Activated naive CD4-positive, alpha-beta T cell treated with anti-CD3 and anti-CD28 coated beads, Interleukin-2, amount 50 U/mL, for 16 hours (primary cell): ENCODE measurements around the gene PDE11A.
"Not testable (repeated sequence)": the region's sequence is repeated elsewhere in the genome, so short reads cannot be mapped to it uniquely, and the experiment has no call there.

ENCODE experiments used
- DNase-seq: peaks from one replicate; pipeline ENCODE4 v3.0.0-alpha.2; 2020

Gene PDE11A

DNA sequence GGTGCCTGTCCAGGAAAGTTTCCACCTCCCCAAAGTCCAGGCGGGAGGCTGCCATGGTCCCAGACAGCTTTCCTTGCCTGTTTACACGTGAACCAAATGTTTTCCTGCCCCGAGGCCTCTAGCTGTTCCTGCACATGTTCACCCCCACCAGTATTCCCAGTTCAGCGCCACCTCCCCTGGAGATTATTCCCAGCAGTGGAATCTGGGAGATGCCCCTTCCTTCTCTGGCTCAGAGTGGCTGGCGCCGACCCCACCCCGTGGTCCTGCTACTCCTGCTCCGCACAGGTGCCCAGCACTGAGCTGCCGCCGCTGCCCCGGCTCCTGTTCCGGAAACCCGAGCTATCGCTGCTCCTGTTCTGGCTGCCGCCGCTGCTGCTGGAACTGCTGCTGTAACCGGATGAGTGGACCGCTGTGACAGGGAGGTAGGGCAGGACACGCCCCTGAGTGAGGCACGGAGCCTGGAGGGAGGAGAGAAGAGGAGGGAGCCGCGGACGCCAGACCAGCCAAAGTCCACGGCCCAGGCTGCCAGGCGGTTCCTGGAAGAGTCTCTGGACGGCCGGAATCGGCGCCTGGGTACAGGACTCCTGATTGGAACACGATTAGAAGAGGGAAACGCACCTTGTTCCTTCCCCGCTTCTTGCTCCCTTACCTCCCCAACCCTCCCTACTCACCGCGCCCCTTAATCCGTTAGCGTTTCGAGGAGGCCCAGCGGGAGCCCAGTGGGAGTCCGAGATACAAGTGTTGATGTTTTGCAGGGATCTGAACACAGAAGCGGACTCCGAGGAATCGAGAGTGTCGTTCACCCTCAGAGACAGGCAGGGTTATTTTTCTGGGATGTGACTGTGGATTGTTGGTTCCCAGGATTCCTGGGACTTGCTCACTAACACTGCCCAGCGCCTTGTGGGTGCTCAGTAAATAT lies at the start of gene PDE11A:
Gene PDE11A (minus strand): TSS at position 395 of the 919 bp plus-strand sequence. CDS start 340 bp downstream, at position 55.
- DNase-seq: peak; percentile 27

DNA sequence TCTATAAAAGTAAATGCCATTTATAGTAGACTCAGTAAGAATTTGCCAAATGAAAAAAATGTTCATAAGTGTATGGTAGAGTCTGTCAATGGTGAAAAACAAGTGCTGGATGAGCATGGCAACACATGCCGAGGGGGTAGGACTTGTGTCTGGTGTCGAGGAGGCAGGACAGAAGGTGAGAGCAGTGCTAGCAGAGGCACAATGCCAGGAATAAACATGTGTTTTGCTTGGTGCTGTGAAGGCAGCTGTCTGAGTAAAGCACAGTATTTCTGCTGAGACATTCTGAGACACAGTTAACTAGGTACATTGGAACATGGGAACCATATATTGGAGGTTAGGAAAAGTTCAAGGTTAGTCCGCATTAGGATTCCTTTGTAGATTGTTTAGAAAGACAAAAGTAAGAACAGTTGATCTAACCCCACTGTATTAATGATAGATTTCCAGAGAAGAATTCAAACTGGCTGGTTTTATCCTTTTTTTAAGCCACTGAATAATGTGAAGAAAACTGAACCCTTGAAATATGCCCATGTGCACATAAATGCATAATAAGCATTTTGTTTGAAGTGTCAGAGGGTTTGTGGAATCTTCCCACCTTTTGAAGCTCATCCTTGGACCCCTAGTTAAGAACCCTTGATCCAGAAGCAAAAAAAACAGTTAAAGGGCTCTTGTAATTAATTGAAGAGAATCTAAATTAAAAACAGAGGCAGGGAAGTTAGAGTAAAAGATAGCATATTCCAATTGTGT lies 46.8 kb upstream of the PDE11A start:
- no peak for DNase-seq

DNA sequence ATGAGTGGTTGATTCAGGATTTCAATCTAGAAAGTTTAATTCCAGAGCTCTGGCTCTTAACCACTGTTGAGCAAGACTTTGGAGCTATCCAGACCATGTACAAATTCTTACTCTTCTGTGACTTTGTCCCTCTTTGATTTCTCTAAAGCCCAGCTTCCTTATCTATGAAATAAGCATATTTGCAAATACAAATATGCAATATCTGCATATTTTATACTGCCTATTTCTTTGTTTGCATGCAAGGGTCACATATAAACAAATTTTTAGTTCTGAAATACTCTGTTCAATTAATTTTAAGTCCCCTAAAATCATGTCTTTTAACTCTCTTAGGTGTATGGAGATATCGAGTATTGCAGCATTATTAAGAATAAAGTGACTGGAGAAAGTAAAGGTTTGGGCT lies 45.1 kb upstream of the PDE11A start:
- no peak for DNase-seq

DNA sequence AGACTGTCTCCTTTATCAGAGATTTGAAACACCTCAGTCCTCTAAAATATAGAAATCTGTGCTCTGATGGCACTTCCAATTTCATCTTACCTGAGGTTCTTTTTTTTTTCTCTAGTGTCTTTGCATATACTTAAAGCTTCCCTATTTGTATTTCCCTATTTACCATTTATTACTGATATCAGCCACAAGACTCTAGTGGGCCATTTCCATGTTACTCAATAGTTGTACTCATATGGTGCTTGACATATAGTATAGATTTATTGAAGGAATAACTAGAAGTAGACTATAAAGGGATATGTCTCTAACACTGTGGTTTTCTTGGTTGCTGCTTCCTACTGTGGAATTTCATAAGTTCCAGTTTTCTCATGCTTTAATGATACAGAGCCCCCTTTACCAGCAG lies 42.7 kb upstream of the PDE11A start:
- no peak for DNase-seq

DNA sequence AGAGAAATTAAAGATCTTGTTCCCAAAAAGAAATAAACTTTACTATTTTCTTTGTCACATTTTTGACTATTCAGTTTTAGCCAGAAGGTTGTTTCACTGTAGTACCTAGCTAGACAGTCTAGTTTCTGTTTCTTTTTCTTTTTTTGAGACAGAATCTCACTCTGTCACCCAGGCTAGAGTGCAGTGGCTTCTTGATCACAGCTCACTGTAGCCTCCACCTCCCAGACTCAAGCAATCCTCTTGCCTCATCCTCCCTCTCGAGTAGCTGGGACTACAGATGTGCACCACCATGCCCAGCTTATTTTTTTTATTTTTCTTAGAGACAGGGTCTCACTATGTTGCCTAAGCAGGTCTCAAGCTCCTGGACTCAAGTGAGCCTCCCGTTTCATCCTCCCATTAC lies 41.9 kb upstream of the PDE11A start:
- DNase-seq: no peak

DNA sequence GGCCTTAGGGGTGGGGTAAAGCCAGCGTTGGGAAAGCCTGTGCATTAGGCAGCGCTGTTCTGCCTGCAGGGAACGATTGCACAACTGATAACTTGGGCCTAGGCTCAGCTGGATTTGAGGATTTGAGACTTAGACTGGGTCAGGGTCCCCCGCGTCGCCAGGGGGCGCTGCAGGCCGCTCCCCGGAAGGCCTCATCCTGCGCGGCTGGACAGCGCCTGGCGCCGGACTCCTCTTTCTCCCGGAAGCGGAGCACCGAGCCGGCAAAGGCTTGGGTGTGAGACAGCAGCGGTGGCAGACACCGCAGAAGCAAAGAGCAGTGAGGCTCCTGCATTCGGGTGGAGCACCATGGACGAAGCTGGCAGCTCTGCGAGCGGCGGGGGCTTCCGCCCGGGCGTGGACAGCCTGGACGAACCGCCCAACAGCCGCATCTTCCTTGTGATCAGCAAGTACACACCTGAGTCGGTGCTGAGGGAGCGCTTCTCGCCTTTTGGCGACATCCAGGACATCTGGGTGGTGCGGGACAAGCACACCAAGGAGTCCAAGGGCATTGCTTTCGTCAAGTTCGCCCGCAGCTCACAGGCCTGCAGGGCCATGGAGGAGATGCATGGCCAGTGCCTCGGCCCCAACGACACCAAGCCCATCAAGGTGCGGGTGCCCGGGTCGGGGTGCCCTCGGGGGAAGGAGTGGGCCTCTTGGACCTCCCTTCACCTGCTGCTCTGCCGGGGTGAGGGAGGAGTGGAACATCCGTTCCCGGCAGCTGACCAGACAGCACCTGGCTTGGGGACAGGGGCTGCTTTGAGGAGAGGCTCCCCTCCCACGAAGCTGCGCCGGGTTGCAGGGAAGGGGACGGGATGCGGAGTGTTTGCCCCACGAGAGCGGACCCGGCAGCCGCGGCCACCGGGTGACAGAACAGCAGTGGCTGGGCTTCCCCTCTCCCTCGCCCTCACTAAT lies 39.9 kb upstream of the PDE11A start, which contains the start of gene RBM45:
Gene RBM45 (plus strand): TSS at position 236 of the 951 bp plus-strand sequence. CDS start 110 bp downstream, at position 346.
- peak; percentile 85 for DNase-seq

DNA sequence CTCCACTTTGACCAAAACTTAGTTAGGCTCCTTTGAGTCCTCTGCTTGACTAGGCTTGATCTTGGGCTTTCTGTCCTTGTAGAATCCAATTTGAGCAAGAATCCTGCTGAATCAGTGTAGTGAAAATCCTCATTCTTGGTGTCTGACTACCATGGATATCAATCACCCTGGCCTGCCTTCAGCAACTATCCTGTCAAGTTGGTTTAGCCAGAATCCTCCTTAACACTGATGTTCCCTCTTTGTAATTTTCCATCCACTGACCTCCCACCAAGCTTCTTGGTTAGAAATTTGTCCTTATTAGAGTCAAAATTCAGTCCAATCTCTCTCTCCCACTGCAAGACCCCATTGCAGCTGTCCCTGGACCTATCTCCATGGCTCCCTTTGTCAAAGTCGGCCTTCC lies 39.2 kb upstream of the PDE11A start:
- no peak for DNase-seq

DNA sequence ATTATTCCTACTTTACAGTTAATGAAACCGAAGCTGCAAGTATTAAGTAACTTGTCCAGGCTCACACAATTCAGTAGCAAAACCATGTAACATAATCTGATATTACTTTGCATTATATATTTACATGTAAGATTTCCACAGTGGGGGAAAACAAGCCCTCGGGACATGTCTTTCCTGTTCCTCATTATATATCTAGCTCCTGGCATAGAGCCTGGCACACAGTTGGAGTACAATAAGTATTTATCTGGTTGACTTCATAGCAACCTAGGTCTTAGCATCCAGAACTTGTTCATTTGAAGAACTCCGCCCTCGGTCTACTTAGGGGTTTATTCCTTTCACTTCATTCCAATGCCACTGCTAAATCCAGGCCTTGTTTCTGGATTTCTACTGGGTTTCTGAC lies 38.1 kb upstream of the PDE11A start:
- DNase-seq: no peak

DNA sequence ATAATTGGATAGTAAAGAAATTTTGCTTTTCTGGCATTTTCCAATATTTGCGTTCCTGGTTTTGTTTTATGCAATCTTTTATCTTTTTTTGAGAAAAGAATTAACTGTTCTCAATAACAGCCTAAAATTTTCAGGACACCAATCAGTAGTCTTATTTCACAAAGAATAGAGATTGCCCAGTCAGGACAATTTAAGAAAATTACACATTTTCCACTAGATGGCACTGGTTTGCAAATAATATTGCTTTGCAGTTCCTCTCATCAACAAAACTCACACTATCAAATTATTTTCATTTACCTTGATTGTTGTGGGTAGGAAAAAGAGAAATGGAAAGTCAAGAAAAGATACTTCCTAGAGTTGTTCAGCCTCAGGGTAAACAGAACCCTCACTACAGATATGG lies 37.2 kb upstream of the PDE11A start:
- no peak for DNase-seq

DNA sequence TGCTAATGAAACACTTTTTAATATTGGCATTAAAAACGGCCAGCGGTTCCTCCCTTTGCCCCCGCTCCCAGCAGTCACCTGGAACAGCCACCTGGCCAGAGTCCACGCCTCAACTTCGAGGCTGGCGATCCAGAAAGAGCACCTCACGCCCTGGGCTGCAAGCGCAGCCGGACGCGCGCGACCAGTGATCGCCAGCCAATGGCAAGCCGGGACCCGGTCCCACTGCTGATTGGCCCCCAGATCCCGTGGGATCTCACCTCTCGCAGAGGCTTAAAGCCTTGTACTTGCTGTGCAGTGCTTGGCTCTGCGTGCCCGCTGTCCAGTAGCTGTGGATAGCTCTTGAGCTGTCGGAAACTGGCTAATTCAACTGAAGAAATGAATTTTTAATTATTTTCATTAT lies 35.6 kb upstream of the PDE11A start:
- DNase-seq: no peak

DNA sequence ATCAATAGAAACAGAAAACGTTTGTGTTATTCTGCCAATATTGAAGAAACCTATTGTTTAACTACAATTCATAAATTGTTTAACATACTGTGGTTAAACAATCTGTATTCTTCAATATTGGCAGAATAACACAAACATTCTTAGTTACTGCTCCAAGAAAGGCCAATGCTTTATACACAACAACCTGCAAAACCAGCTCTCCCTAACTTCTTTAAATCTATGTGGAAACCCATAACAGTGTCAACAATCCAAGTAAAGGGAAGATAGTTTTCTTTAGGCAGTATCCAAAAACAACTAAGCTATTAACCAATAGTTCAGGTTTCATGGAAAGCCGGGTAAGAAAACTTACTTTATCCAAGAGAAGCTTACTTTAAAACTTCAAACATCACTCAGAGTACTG lies 33.5 kb upstream of the PDE11A start:
- DNase-seq: no peak

DNA sequence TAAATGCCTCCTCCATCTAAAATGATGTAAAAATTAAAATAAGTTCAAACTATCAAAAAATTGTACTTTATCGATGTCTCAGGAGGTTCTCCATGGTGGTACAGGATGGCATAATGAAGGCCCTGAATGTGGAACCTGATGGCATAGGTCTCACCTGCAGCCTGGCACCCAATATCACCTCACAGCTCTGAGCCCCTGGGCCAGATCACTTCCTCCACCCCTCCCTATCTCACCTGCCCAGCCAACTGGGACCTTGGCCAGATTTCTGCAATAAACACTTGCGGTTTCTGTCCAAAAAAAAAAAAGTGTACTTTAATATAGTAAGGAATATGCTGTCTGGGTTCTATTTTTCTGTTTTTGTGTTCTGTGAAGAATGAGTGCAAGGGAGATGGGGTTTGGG lies 33.0 kb upstream of the PDE11A start:
- no peak for DNase-seq

DNA sequence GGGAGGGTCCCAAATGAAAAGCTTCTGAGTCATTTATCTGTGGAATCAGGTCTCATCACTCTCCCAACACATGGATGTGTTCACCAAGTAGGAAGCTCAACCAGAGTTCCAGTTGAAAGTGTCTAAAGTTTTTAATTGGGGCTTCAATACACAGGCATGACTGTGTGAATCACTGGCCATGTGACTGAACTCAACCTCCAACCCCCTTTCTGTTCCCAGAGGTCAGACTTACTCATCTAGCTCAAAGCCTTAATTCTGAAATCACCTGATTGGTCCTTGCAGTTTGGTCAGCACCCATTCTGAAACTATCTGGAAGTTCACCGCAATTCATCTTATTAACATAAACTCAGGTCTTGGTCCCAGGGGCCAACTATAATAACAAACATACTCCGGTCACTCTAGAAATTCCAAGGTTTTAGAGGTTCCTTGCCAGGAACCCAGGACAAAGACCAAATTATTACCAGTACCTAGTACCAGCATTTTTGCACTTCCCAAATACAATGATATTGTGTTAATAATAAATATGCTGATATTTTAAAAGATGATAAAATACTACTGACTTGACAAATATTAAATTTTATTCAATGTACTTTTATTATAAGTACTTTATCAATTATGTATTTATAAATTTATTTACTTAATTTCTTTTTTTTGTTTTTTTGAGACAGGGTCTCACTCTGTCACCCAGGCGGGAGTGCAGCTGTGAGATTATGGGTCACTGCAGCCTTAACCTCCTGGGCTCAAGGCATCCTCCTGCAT lies 28.9 kb upstream of the PDE11A start:
- no peak for DNase-seq

DNA sequence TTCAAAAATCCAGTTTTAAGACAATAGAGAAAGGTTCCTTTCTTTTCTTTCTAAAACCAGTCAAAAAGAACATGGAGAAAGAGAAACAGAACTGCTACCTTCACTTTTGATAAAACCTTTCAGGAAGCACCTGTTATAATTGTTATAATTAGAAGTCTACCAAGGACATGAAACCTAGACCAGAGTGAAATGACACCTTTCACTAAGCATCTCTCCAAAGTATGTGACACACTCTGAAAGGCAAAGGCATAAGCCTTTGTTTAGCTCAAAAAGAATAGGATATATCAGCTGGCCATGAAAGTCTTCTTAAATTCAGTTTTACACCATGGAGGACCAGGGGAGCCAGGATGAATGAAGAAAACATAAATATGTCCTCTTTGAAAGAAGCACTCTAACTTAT lies 20.9 kb upstream of the PDE11A start:
- DNase-seq: no peak

DNA sequence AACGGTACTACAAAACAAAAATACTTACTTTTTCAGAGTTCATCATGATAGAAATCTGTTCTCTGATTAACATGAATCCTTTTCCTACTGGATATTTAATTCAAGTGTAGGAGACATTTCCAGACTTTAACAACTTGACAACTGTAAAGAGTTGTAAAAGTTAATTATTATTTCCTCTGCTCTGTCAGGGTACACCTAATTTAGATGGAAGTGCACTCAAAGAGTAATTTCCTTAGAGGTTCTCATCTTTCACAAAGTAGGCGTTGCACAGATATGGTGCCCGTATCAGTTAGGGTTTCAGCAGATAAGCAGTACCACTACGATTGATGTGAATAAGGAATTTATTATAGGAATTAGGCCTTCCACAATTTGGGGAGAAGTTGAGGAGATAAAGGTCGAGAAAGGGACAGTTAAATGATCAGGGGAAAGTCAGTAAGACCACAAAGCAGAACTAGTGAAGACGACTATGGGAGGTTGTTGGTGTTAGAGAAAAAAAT lies 16.2 kb upstream of the PDE11A start:
- no peak for DNase-seq

DNA sequence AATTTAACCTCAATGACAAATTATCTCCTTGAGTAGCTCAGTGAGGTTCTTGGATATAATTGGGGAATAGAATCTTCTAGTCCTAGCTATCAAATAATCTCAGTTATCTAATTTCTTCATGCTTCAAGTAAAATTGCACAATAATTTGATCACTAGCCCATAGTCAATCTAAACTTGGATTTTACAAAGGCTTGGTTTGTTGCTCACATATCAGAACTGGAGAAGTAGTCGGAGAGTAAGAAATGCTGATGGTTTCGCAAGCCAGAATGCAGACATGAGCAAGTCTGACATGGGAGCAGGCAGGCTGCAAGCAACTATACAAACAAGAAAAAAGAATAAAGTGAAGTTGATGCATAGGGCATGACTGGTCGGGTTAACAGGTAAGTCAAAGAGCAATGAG lies 11.7 kb upstream of the PDE11A start:
- no peak for DNase-seq

DNA sequence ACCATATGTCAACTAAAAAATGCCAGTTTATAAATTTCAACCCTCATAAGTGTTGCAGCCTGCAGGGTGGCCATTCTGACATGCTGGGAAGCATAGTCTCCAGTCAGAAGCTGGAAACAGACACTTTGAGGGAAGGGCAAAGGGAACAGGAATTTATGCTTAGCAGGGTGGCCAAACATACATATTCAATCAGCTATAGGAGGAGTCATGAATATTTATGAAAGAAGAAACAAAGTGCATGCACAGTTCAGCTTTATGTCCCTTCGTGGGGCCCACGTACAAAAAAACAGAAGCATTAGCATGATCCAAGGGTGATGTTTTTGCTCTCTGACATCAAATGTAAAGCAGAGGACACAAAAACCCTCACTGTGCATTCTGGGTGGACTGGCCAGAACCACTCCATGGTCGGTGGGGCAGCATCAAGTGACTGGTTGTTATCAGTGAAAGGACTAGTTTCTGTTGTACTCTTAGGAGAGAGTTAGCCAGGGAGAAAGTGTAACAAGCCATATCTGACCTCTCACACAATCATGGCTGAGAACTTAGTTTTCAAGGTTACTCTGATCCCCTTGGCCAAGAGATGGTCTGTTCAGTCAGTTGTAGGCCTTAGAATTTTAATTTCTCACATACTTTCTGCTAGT lies 9.9 kb upstream of the PDE11A start:
- no peak for DNase-seq

DNA sequence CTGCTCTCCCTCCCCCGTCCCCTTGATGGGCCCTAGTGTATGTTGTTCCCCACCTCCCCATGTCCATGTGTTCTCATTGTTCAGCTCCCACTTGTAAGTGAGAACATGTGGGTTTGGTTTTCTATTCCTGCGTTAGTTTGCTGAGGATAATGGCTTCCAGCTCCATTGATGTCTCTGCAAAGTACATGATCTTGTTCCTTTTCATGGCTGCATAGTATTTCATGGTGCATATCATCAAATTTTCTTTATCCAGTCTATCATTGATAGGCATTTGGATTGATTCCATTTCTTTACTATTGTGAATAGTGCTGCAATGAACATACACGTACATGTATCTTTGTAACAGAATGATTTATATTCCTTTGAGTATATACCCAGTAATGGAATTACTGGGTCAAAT lies 6.7 kb upstream of the PDE11A start:
- DNase-seq: not testable (repeated sequence)

DNA sequence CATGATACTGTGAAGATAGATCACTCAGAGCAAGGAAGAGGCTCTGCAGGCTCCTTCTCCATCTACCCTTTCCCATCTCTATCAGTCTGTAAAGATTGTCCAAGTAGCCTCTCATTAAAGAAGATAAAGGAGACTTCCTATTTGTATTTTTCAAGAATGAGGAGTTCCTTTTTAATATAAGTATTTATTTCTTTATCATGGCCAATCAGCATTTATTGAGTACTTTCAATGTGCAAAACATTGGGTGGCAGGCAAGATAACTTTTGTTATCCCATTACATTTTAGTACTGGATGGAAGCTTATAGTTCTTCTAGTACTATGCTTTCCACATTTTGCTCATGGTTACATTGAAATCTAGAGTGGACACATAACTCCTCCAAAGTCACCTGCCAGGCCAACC lies 3.6 kb upstream of the PDE11A start:
- DNase-seq: no peak

DNA sequence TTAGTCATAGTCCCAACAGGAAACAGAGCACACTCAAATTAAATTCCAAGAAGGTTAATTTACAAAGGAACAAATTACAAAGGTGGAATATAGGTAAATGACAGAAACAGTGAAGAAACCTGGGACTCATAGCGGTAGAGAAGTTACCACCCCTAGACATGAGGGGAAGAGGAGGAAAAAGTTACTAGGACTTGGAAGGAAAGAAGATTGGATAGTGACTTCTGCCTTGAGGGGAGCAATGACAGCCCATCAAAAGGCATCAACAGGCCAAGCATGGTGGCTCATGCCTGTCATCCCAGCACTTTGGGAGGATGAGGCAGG lies 2.4 kb upstream of the PDE11A start:
- DNase-seq: no peak
